B cell (primary cell): ENCODE measurements around the gene MICOS13. TPM values are rescaled to one million over a fixed set of nuclear protein-coding genes. Genes with fewer than 3 reads are reported as not detected.

Source experiments
- ATAC-seq: fragments of 200-7000 bp; cut with Tn5 transposase; one replicate; pipeline ENCODE4 v1.10.0; 2021; ENCODE audit warnings: low read depth, mild to moderate bottlenecking, moderate number of reproducible peaks, moderate library complexity
- CTCF ChIA-PET: fragments of 350-600 bp; sonication (Branson Sonifier 250); formaldehyde crosslinking; loops from one replicate; lab custom pipeline; 2021; ENCODE audit warnings: antibody characterized with exemption, inconsistent platforms; lab: Charles Lee
- POLR2A ChIA-PET: fragments of 350-600 bp; sonication (Branson Sonifier 250); formaldehyde crosslinking; loops from one replicate; lab custom pipeline; 2021; ENCODE audit warnings: antibody characterized with exemption; lab: Charles Lee
- DNase-seq: peaks from one replicate; pipeline ENCODE4 v3.0.0; 2013
- H2AFZ ChIP-seq: 2 replicates; pipeline ENCODE4 v1.6.1; 2012; ENCODE audit warnings: mild to moderate bottlenecking, low read depth, low read length; ENCODE audit not compliant: insufficient read depth, poor library complexity, severe bottlenecking
- H3K27ac ChIP-seq, 2 donors: 1 replicate in 1 of 2; 2 replicates in 1 of 2; pipeline ENCODE4 v1.5.1; 2012 to 2013; ENCODE audit warnings: low read length in 2 of 2, mild to moderate bottlenecking in 2 of 2, moderate library complexity in 1 of 2
- H3K27me3 ChIP-seq, 4 experiments: fragments of 200-600 bp in 1 of 4; sonication (generic) in 1 of 4; replicated peaks in 1 of 4; 1 replicate in 2 of 4; 2 replicates in 2 of 4; pipeline versions ENCODE4 v1.6.1 to v1.7.0; 2013 to 2016; ENCODE audit warnings: low read length in 3 of 4, mild to moderate bottlenecking in 2 of 4, mixed read lengths in 1 of 4, moderate library complexity in 1 of 4; ENCODE audit not compliant: insufficient read depth in 4 of 4, control insufficient read depth in 3 of 4; ENCODE audit errors: control extremely low read depth in 1 of 4
- H3K36me3 ChIP-seq, 2 experiments: replicated peaks in 1 of 2; 1 replicate in 1 of 2; 2 replicates in 1 of 2; pipeline versions ENCODE4 v1.6.1 to v1.7.1; 2013; ENCODE audit warnings: low read length in 1 of 2; ENCODE audit not compliant: insufficient read depth in 2 of 2, control insufficient read depth in 1 of 2; ENCODE audit errors: control extremely low read depth in 1 of 2, extremely low read depth in 1 of 2
- H3K4me1 ChIP-seq, 2 donors: fragments of 200-600 bp in 1 of 2; sonication (generic) in 1 of 2; 1 replicate in 1 of 2; 2 replicates in 1 of 2; pipeline versions ENCODE4 v1.5.1 to v1.6.1; 2013 to 2017; ENCODE audit warnings: low read length in 2 of 2; ENCODE audit not compliant: control insufficient read depth in 2 of 2, insufficient read depth in 2 of 2
- H3K4me2 ChIP-seq: replicated peaks from 2 replicates; pipeline ENCODE3; 2012; ENCODE audit warnings: mild to moderate bottlenecking, low read depth, low read length; ENCODE audit not compliant: poor library complexity, severe bottlenecking
- H3K4me3 ChIP-seq, 5 experiments: fragments of 200-600 bp in 1 of 5; sonication (generic) in 1 of 5; 1 replicate in 3 of 5; 2 replicates in 2 of 5; pipeline versions ENCODE4 v1.5.1 to v1.7.0; 2011 to 2016; ENCODE audit warnings: low read length in 4 of 5, mild to moderate bottlenecking in 4 of 5, low read depth in 2 of 5, control low read depth in 1 of 5, moderate library complexity in 1 of 5; ENCODE audit not compliant: insufficient read depth in 1 of 5; ENCODE audit errors: control extremely low read depth in 1 of 5, extremely low read depth in 1 of 5
- H3K79me2 ChIP-seq: fragments of 200-600 bp; sonication (generic); one replicate; pipeline ENCODE4 v1.6.0; 2016; ENCODE audit warnings: low read length; ENCODE audit not compliant: control insufficient read depth, insufficient read depth
- H3K9ac ChIP-seq: fragments of 200-600 bp; sonication (generic); 2 replicates; pipeline ENCODE4 v1.6.1; 2017; ENCODE audit warnings: mild to moderate bottlenecking, low read length, moderate library complexity
- H3K9me3 ChIP-seq, 3 donors: one replicate each; pipeline versions ENCODE4 v1.6.1 to v1.7.1; 2013; ENCODE audit warnings: low read length in 2 of 3; ENCODE audit not compliant: control insufficient read depth in 2 of 3, insufficient read depth in 1 of 3; ENCODE audit errors: control extremely low read depth in 1 of 3
- H4K20me1 ChIP-seq: 2 replicates; pipeline ENCODE4 v1.6.0; 2012; ENCODE audit warnings: mild to moderate bottlenecking, low read length; ENCODE audit not compliant: insufficient read depth, control insufficient read depth, poor library complexity, severe bottlenecking
- H3K27ac Mint-ChIP-seq: one replicate; pipeline ENCODE4 v1.8.0; 2021; ENCODE audit warnings: mixed read lengths
- H3K27me3 Mint-ChIP-seq: one replicate; pipeline ENCODE4 v1.8.0; 2021; ENCODE audit warnings: mixed read lengths
- H3K4me1 Mint-ChIP-seq: one replicate; pipeline ENCODE4 v1.8.0; 2021; ENCODE audit warnings: mixed read lengths
- H3K4me3 Mint-ChIP-seq: one replicate; pipeline ENCODE4 v1.8.0; 2021; ENCODE audit warnings: mixed read lengths
- H3K9me3 Mint-ChIP-seq: one replicate; pipeline ENCODE4 v1.8.0; 2022; ENCODE audit warnings: mixed read lengths; ENCODE audit not compliant: insufficient read depth
- EZH2 ChIP-seq: IDR thresholded peaks from 2 replicates; pipeline ENCODE4 v1.6.1; 2012; ENCODE audit warnings: borderline replicate concordance, low read depth, mild to moderate bottlenecking, moderate library complexity, low read length; ENCODE audit not compliant: insufficient read depth, poor library complexity, severe bottlenecking
- WGBS: methylation state at CpG from one replicate; pipeline ENCODE4 v1.1.5; 2013; ENCODE audit warnings: missing lambda C conversion rate; ENCODE audit not compliant: insufficient coverage; 5-methylcytosine and 5-hydroxymethylcytosine counted together
- intact Hi-C: fragments of 100-400 bp; cut with micrococcal nuclease; formaldehyde crosslinking; loops from one replicate; pipeline ENCODE4 v1.10.0; 2022
- polyA plus RNA-seq: library from polyadenylated mRNA; depleted of rRNA; stranded (reverse); fragments of >200 nt; gene quantifications from 2 replicates; pipeline ENCODE4 v1.2.3, GENCODE V29; 2012
- total RNA-seq, 2 donors: library from RNA; stranded (reverse); fragments of 120-200 nt in 1 of 2; gene quantifications; 1 replicate in 1 of 2; 2 replicates in 1 of 2; pipeline versions ENCODE4 v1.2.3 to v1.2.4, GENCODE V29; 2013 to 2022
- TF ChIP-seq, protein P1 (sequence below): fragments of 200-600 bp; IDR thresholded peaks from one replicate; pipeline ENCODE4 v1.8.0; 2022; ENCODE audit warnings: antibody characterized with exemption, mild to moderate bottlenecking

Gene MICOS13
- total and polyA plus RNA-seq, 2 donors (not counting 1 experiment from before 2014, with no cell fraction given), result 30.8 to 41.9 TPM

- no peak overlapping the region for H3K27ac Mint-ChIP-seq
- H3K36me3 ChIP-seq, result peaks cover 0 to 71% of the 10 kb centered on the region in 2 experiments
- H3K4me2 ChIP-seq, result no peak overlapping the region
- no CpG with 5 or more reads among the region's 2 CpGs for WGBS
- no peaks in the 10 kb centered on the region for H3K4me1 ChIP-seq
- H4K20me1 ChIP-seq, result peaks cover 91% of the 10 kb centered on the region
- no peak overlapping the region for H3K4me3 Mint-ChIP-seq
- no peak overlapping the region for H3K4me3 ChIP-seq
- no peaks in the 10 kb centered on the region for H3K9me3 ChIP-seq
- no peaks in the 10 kb centered on the region for H3K27me3 Mint-ChIP-seq
- H3K9me3 Mint-ChIP-seq, result no peaks in the 10 kb centered on the region
- ATAC-seq (no peak), DNase-seq (no peak)
- no peak overlapping the region for H3K9ac ChIP-seq
- H3K27me3 ChIP-seq, result no peaks in the 10 kb centered on the region
- ChIA-PET CTCF (no interaction called here), POLR2A (no interaction called here)
- intact Hi-C loops, result no loop called here
- H2AFZ ChIP-seq, result no peak overlapping the region
- TF ChIP-seq, protein P1, sequence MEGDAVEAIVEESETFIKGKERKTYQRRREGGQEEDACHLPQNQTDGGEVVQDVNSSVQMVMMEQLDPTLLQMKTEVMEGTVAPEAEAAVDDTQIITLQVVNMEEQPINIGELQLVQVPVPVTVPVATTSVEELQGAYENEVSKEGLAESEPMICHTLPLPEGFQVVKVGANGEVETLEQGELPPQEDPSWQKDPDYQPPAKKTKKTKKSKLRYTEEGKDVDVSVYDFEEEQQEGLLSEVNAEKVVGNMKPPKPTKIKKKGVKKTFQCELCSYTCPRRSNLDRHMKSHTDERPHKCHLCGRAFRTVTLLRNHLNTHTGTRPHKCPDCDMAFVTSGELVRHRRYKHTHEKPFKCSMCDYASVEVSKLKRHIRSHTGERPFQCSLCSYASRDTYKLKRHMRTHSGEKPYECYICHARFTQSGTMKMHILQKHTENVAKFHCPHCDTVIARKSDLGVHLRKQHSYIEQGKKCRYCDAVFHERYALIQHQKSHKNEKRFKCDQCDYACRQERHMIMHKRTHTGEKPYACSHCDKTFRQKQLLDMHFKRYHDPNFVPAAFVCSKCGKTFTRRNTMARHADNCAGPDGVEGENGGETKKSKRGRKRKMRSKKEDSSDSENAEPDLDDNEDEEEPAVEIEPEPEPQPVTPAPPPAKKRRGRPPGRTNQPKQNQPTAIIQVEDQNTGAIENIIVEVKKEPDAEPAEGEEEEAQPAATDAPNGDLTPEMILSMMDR, result no peak
- TF ChIP-seq EZH2, result no peak
- no peak overlapping the region for H3K27ac ChIP-seq
- peaks cover 89% of the 10 kb centered on the region for H3K79me2 ChIP-seq
- H3K4me1 Mint-ChIP-seq, result peaks cover 11% of the 10 kb centered on the region
Measured at GRCh38 chr19:5644037-5644436, 36.3 kb downstream of the MICOS13 start.

- H3K4me1 Mint-ChIP-seq, result peaks cover 13% of the 10 kb centered on the region
- H3K4me1 ChIP-seq, result no peaks in the 10 kb centered on the region
- no peak overlapping the region for H2AFZ ChIP-seq
- H4K20me1 ChIP-seq, result peaks cover 97% of the 10 kb centered on the region
- 91% methylated on average over 3 of the region's 4 CpGs for WGBS
- H3K9ac ChIP-seq, result no peak overlapping the region
- intact Hi-C loops, result no loop called here
- H3K27ac ChIP-seq, result no peak overlapping the region
- no peak for DNase-seq
- H3K4me3 ChIP-seq, result no peak overlapping the region
- peaks cover 0 to 66% of the 10 kb centered on the region in 2 experiments for H3K36me3 ChIP-seq
- TF ChIP-seq, protein P1, result no peak
- TF ChIP-seq EZH2, result no peak
- ATAC-seq, result no peak
- ChIA-PET POLR2A (no interaction called here), CTCF (interaction anchor here (0.6 kb wide), 1 partner anchor 1312 kb away, joined by 3 read pairs; no protein-coding TSS in a partner anchor)
- H3K9me3 Mint-ChIP-seq, result no peaks in the 10 kb centered on the region
- no peaks in the 10 kb centered on the region for H3K9me3 ChIP-seq
- H3K4me2 ChIP-seq, result no peak overlapping the region
- no peaks in the 10 kb centered on the region for H3K27me3 ChIP-seq
- no peaks in the 10 kb centered on the region for H3K27me3 Mint-ChIP-seq
- peaks cover 98% of the 10 kb centered on the region for H3K79me2 ChIP-seq
- no peak overlapping the region for H3K27ac Mint-ChIP-seq
- H3K4me3 Mint-ChIP-seq, result no peak overlapping the region
Measured at GRCh38 chr19:5643060-5643459, 37.3 kb downstream of the MICOS13 start.
